Adrenal gland (tissue), 12 donors: ENCODE data around the gene CREB3L1. TPM values are rescaled to one million over a fixed set of nuclear protein-coding genes. Genes with fewer than 3 reads are reported as not detected.

Experiments used
- DNase-seq, 7 donors: peaks; one replicate each; pipeline ENCODE4 v3.0.0-alpha.2; 2019 to 2020
- H3K27ac ChIP-seq, 5 donors: fragments of 200-600 bp; sonication (generic) in 4 of 5; 1 replicate in 3 of 5; 2 replicates in 2 of 5; pipeline versions ENCODE4 v1.5.1 to v1.8.0; 2016 to 2020; ENCODE audit warnings: mild to moderate bottlenecking in 1 of 5
- H3K27me3 ChIP-seq: fragments of 200-600 bp; 2 replicates; pipeline ENCODE4 v1.8.0; 2021
- H3K36me3 ChIP-seq, 2 donors: fragments of 200-600 bp; replicated peaks in 1 of 2; 1 replicate in 1 of 2; 2 replicates in 1 of 2; pipeline versions ENCODE4 v1.5.1 to v1.8.0; 2018 to 2022
- H3K4me1 ChIP-seq, 2 donors: fragments of 200-600 bp; replicated peaks in 1 of 2; 1 replicate in 1 of 2; 2 replicates in 1 of 2; pipeline versions ENCODE4 v1.5.1 to v1.8.0; 2018 to 2021
- H3K4me3 ChIP-seq, 4 donors: fragments of 200-600 bp; sonication (generic) in 3 of 4; one replicate each; pipeline ENCODE4 v1.5.1; 2016 to 2018
- H3K9me3 ChIP-seq, 3 donors: fragments of 200-600 bp; sonication (generic) in 1 of 3; replicated peaks in 1 of 3; 1 replicate in 2 of 3; 2 replicates in 1 of 3; pipeline versions ENCODE4 v1.5.1 to v1.8.0; 2016 to 2021
- CTCF ChIP-seq, 6 experiments: fragments of 450-650 bp in 4 of 6; fragments of 200-600 bp in 2 of 6; sonication (generic) in 1 of 6; IDR thresholded peaks; 1 replicate in 5 of 6; 2 replicates in 1 of 6; pipeline versions ENCODE4 v1.5.1 to v1.8.0; 2016 to 2021; ENCODE audit warnings: antibody characterized with exemption in 6 of 6, mild to moderate bottlenecking in 2 of 6, moderate library complexity in 1 of 6
- POLR2A ChIP-seq, 2 donors: fragments of 450-650 bp; IDR thresholded peaks; one replicate each; pipeline ENCODE4 v1.6.1; 2017; ENCODE audit warnings: antibody characterized with exemption in 2 of 2, mild to moderate bottlenecking in 2 of 2, moderate library complexity in 1 of 2
- WGBS, 4 donors: extraction: QIAGEN DNeasy Blood & Tissue Kit in 2 of 4; methylation state at CpG; one replicate each; pipeline versions ENCODE4 v1.1.5 to v1.1.7; 2013 to 2017; 5-methylcytosine and 5-hydroxymethylcytosine counted together
- intact Hi-C, 2 donors: fragments of 100-400 bp; cut with DNase I; formaldehyde crosslinking; loops; one replicate each; pipeline versions ENCODE4 v1.14.1 to v1.15.0; 2022 to 2023
- polyA plus RNA-seq, 3 donors: library from polyadenylated mRNA; stranded (reverse); fragments of 200-250 nt in 2 of 3; fragments of 350-450 nt in 1 of 3; fragmentation: Illumina TruSeq in 1 of 3; extraction: RNeasy Lipid Tissue Mini Kit (QIAGEN cat#74804) in 1 of 3; gene quantifications; one replicate each; pipeline ENCODE4 v1.2.3, GENCODE V29; 2013 to 2014
- total RNA-seq, 9 donors: library from RNA; depleted of rRNA in 4 of 9; stranded (reverse); fragments of >200 nt in 4 of 9; fragments of 120-200 nt in 1 of 9; fragmentation: NEBNext Ultra II Directional in 1 of 9; extraction: Animal tissue kit (Norgen Biotek cat#: 25700) in 1 of 9; gene quantifications; one replicate each; pipeline versions ENCODE4 v1.1.0 to v1.2.4, GENCODE V29; 2013 to 2023
- donor health status: healthy with polysubstance abuse.
- donor health status: Bipolar disorder and iron deficiency.
- donor health status: DM: yes; HTN: yes; CAD: no.
- donor health status: DM: no; HTN: no; CAD: no.
- donor health status: DM: no; HTN: no; CAD: no.
- donor health status: DM: yes; HTN: yes; CAD: no.

Gene CREB3L1
- total and polyA plus RNA-seq, 12 donors: 5.4 to 31.7 (median 26.2) TPM

- H3K27ac ChIP-seq: no peak overlapping the region
- H3K27me3 ChIP-seq: no peaks in the 10 kb centered on the region
- DNase-seq: peak in 1 of 7 donors; percentile 35
- H3K36me3 ChIP-seq: no peaks in the 10 kb centered on the region
- TF ChIP-seq POLR2A (IDR thresholded peaks at IDR 0.05) (no peak), CTCF (IDR thresholded peaks at IDR 0.05) (no peak)
- 62 to 72% (median 70%) methylated on average over 5 of the region's 5 CpGs for WGBS, 4 donors
- H3K4me3 ChIP-seq: no peak overlapping the region
- H3K4me1 ChIP-seq: no peaks in the 10 kb centered on the region
- no peaks in the 10 kb centered on the region for H3K9me3 ChIP-seq
- intact Hi-C loops: loop anchor here in 1 of 2 donors (5.0 kb wide), 1 partner anchor 59 kb away; no protein-coding TSS in a partner anchor
These were observed 28.9 kb downstream of the CREB3L1 start for GRCh38 chr11:46306296-46306853.

DNA sequence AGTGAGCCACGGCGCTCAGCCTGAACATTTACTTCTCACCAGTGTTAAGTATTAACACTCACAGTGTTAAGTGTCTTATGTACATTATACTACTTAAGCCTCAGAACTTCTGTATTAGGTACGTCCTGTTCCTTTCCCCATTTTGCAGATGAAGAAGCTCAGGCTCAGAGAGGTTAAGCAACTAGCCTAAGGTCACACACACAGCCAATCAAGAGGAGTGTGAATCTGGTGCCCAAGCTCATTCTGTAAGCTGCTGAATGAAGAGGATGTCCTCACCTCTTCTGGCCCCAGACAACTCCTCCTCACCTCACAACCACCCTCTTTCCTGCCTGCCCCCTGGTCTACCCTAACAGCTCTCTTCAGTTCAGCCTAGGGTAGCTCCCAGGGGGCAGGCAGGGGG lies 29.9 kb downstream of the CREB3L1 start:
- Histone ChIP-seq H3K27me3 (no peaks in the 10 kb centered on the region), H3K27ac (no peak overlapping the region), H3K4me3 (no peak overlapping the region), H3K36me3 (no peaks in the 10 kb centered on the region), H3K4me1 (no peaks in the 10 kb centered on the region), H3K9me3 (no peaks in the 10 kb centered on the region)
- intact Hi-C loops: loop anchor here in 1 of 2 donors (5.0 kb wide), 1 partner anchor 60 kb away; no protein-coding TSS in a partner anchor
- 88 to 95% (median 91%) methylated on average over 3 of the region's 3 CpGs for WGBS, 4 donors
- TF ChIP-seq POLR2A (IDR thresholded peaks at IDR 0.05) (no peak), CTCF (IDR thresholded peaks at IDR 0.05) (no peak)
- DNase-seq: no peak

DNA sequence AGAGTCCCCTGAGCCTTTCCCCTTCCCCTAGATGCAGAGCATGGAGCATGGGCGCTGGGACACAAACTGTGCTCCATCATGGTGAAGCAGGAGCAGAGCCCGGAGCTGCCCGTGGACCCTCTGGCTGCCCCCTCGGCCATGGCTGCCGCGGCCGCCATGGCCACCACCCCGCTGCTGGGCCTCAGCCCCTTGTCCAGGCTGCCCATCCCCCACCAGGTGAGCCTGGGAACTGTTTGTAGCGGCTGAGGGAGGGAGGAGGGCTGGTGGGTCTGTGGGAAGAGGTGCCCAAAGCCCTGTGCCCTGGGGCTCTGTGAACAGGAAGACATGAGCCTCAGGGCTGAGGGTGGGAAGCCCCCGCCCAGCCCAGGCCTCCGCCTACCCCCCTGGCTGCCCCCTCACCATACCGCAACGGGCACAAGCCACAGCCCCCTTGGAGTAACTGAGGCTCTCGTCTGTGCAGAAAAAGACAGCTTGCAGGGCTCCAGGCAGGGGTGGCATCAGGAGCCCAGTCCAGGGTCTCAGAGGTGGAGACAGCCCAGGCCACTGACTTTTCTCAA lies 30.4 kb downstream of the CREB3L1 start:
- no peaks in the 10 kb centered on the region for H3K36me3 ChIP-seq
- intact Hi-C loops: loop anchor here in 1 of 2 donors (5.0 kb wide), 1 partner anchor 61 kb away; no protein-coding TSS in a partner anchor
- no peak for DNase-seq
- H3K4me1 ChIP-seq: no peaks in the 10 kb centered on the region
- no peaks in the 10 kb centered on the region for H3K27me3 ChIP-seq
- no peak overlapping the region for H3K4me3 ChIP-seq
- 67 to 76% (median 73%) methylated on average over 9 to 14 of the region's 14 CpGs for WGBS, 4 donors
- no peak for TF ChIP-seq CTCF (IDR thresholded peaks at IDR 0.05)
- no peak overlapping the region for H3K27ac ChIP-seq
- H3K9me3 ChIP-seq: no peaks in the 10 kb centered on the region

DNA sequence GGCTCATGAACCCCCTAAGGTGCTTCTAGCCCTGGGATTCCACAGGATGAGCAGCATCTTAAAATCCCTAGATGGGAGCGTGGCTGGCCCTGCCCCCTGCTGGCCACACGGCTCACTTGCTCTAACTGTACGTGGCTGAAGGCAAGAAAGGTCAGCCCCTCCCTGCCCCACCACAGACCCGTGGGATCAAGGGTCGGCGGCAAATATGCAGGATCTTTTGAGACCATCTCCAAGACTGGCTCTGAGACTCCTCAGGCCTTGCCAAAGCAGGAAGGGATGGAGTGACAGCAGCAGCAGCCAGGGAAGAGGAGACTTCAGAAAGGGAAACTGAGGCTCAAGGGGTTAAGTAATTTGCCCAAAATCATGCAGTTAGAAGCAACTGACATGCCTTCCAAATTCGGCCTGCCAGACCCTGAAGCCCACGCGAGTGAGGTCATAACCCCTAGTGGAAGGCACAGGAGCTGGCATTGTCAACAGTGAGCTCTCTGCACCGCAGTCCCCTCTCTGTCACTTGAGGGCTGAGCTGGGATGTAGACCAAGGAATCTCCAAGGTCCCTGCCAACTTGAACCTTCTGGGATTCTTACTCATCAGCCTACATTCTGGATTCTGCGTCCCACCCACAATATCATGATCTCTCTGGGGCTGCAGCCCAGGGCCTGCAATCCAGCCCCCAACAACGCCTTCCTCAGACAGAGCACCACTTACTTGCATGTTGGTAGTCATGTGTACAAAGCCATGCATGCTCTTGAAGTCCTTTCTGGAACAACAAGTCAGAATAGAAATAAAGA lies 31.4 kb downstream of the CREB3L1 start:
- whole genome bisulfite sequencing, 4 donors: 26 to 36% (median 32%) methylated on average over 9 to 12 of the region's 12 CpGs
- Histone ChIP-seq H3K9me3 (no peaks in the 10 kb centered on the region), H3K4me3 (no peak overlapping the region), H3K4me1 (no peaks in the 10 kb centered on the region), H3K27ac (no peak overlapping the region), H3K27me3 (no peaks in the 10 kb centered on the region), H3K36me3 (no peaks in the 10 kb centered on the region)
- peak; percentile 72 to 93 (median 84) for DNase-seq
- intact Hi-C loops: loop anchor here in 1 of 2 donors (5.0 kb wide), 1 partner anchor 62 kb away; no protein-coding TSS in a partner anchor
- TF ChIP-seq POLR2A (IDR thresholded peaks at IDR 0.05) (no peak), CTCF (IDR thresholded peaks at IDR 0.05) (peak; percentile 77 to 94 (median 91))
